Kidney (tissue), 14 donors: Measurements from ENCODE around the gene RPL39L. TPM values are rescaled to one million over a fixed set of nuclear protein-coding genes. Genes with fewer than 3 reads are reported as not detected.

Experiments used
- DNase-seq, 5 donors: peaks; one replicate each; pipeline ENCODE4 v3.0.0-alpha.2; 2013 to 2020
- FAIRE-seq: peaks from 2 replicates; lab custom pipeline; 2012; peaks lifted over from hg19 to GRCh38; lab: Jason Lieb, UNC
- H3K27ac ChIP-seq, 2 donors: one replicate each; pipeline ENCODE4 v1.7.0; 2013; ENCODE audit warnings: low read depth in 2 of 2, low read length in 2 of 2, inconsistent platforms in 1 of 2
- H3K27me3 ChIP-seq: one replicate; pipeline ENCODE4 v1.7.1; 2013; ENCODE audit warnings: low read length, inconsistent platforms; ENCODE audit not compliant: control insufficient read depth, insufficient read depth
- H3K36me3 ChIP-seq, 3 donors: one replicate each; pipeline versions ENCODE4 v1.7.0 to v1.7.1; 2013; ENCODE audit warnings: low read length in 3 of 3, control low read depth in 1 of 3, inconsistent platforms in 1 of 3; ENCODE audit not compliant: insufficient read depth in 3 of 3, control insufficient read depth in 2 of 3
- H3K4me1 ChIP-seq, 3 donors: one replicate each; pipeline versions ENCODE4 v1.7.0 to v1.7.1; 2013; ENCODE audit warnings: low read length in 3 of 3, inconsistent platforms in 1 of 3, low read depth in 1 of 3; ENCODE audit not compliant: control insufficient read depth in 2 of 3, insufficient read depth in 2 of 3
- H3K4me3 ChIP-seq, 3 donors: one replicate each; pipeline versions ENCODE4 v1.7.0 to v1.8.1; 2013; ENCODE audit warnings: low read length in 3 of 3, control low read depth in 1 of 3, inconsistent platforms in 1 of 3
- H3K9ac ChIP-seq, 3 donors: one replicate each; pipeline versions ENCODE4 v1.7.0 to v1.7.1; 2013; ENCODE audit warnings: low read length in 3 of 3, control low read depth in 1 of 3, inconsistent platforms in 1 of 3
- H3K9me3 ChIP-seq, 3 donors: one replicate each; pipeline versions ENCODE4 v1.7.0 to v1.7.1; 2013; ENCODE audit warnings: low read length in 3 of 3, control low read depth in 1 of 3, inconsistent platforms in 1 of 3; ENCODE audit not compliant: control insufficient read depth in 2 of 3, insufficient read depth in 1 of 3
- intact Hi-C: fragments of 100-400 bp; cut with DNase I; formaldehyde crosslinking; loops from one replicate; pipeline ENCODE4 v1.11.1; 2022
- polyA plus RNA-seq: library from polyadenylated mRNA; stranded (reverse); fragments of 350-450 nt; fragmentation: Illumina TruSeq; extraction: RNeasy Lipid Tissue Mini Kit (QIAGEN cat#74804); gene quantifications from one replicate; pipeline ENCODE4 v1.2.3, GENCODE V29; 2014; ENCODE audit warnings: low read depth, low replicate concordance; ENCODE audit not compliant: insufficient read depth
- total RNA-seq: library from RNA; stranded (reverse); fragmentation: NEBNext Ultra II Directional; extraction: Animal tissue kit (Norgen Biotek cat#: 25700); gene quantifications from one replicate; pipeline ENCODE4 v1.2.1, GENCODE V29; 2021
- TF ChIP-seq, protein P1 (sequence below): IDR thresholded peaks from 3 replicates; pipeline ENCODE4 v1.5.1; 2012; ENCODE audit warnings: mild to moderate bottlenecking, moderate library complexity, borderline replicate concordance; ENCODE audit not compliant: insufficient read depth; ENCODE audit errors: extremely low read depth
- donor health status: control.
- donor health status: control.
- donor health status: control.
- donor health status: control.
- donor health status: control.
- donor health status: DM: yes; HTN: yes; CAD: no.
- donor health status: Normal renal cell carcinoma (clear cell type).

Gene RPL39L
- total and polyA plus RNA-seq, 2 donors from 2014 or later = 5.7 to 10.9 TPM

DNA sequence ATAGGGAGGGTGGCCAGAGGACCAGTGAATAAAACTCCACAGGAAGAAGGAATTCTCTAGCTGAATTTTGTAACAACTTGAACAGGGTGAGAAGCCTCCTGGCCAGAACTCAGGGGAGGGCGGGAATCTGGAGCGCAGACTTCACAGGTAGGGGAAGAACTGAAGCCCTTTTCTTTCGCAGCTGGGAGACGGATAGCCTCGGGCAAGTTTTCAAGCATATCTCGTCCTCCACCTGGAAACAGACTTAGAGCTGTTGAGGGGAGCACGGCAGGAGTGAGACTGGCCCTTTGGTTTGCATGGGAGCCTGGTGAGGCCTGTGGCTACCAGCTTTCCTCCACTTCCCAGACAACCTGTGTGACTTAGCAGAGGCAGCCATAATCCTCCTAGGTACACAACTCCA is 10.9 kb upstream of the RPL39L start:
- TF ChIP-seq, protein P1, sequence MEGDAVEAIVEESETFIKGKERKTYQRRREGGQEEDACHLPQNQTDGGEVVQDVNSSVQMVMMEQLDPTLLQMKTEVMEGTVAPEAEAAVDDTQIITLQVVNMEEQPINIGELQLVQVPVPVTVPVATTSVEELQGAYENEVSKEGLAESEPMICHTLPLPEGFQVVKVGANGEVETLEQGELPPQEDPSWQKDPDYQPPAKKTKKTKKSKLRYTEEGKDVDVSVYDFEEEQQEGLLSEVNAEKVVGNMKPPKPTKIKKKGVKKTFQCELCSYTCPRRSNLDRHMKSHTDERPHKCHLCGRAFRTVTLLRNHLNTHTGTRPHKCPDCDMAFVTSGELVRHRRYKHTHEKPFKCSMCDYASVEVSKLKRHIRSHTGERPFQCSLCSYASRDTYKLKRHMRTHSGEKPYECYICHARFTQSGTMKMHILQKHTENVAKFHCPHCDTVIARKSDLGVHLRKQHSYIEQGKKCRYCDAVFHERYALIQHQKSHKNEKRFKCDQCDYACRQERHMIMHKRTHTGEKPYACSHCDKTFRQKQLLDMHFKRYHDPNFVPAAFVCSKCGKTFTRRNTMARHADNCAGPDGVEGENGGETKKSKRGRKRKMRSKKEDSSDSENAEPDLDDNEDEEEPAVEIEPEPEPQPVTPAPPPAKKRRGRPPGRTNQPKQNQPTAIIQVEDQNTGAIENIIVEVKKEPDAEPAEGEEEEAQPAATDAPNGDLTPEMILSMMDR = no peak
- FAIRE-seq = no peak
- DNase-seq = no peak
- no peaks in the 10 kb centered on the region for H3K27me3 ChIP-seq
- no peaks in the 10 kb centered on the region for H3K4me1 ChIP-seq
- no peaks in the 10 kb centered on the region for H3K36me3 ChIP-seq
- intact Hi-C loops = no loop called here
- no peak overlapping the region for H3K9ac ChIP-seq
- H3K27ac ChIP-seq = no peak overlapping the region
- no peak overlapping the region for H3K4me3 ChIP-seq
- H3K9me3 ChIP-seq = peaks cover 0 to 1% (median 0%) of the 10 kb centered on the region in 3 donors

DNA sequence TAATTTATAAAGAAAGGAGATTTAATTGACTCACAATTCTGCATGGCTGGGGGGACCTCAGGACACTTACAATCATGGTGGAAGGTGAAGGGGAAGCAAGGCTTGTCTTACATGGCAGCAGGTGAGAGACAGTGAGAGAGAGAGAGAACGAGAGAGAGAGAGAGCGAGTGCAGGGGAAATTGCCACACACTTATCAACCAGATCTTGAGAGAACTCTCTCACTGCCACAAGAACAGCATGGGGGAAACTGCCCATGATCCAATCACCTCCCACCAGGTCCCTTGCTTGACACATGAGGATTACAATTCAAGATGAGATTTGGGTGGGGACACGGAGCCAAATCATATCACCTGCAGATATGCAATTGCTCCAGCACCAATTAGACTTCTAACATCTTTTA is 7.1 kb upstream of the RPL39L start:
- Histone ChIP-seq H3K27me3 (no peaks in the 10 kb centered on the region), H3K4me1 (no peaks in the 10 kb centered on the region), H3K27ac (no peak overlapping the region), H3K36me3 (no peaks in the 10 kb centered on the region), H3K9ac (no peak overlapping the region), H3K4me3 (no peak overlapping the region), H3K9me3 (peaks cover 0 to 5% (median 0%) of the 10 kb centered on the region in 3 donors)
- TF ChIP-seq, protein P1 = no peak
- FAIRE-seq (no peak), DNase-seq (no peak)
- intact Hi-C loops = no loop called here

DNA sequence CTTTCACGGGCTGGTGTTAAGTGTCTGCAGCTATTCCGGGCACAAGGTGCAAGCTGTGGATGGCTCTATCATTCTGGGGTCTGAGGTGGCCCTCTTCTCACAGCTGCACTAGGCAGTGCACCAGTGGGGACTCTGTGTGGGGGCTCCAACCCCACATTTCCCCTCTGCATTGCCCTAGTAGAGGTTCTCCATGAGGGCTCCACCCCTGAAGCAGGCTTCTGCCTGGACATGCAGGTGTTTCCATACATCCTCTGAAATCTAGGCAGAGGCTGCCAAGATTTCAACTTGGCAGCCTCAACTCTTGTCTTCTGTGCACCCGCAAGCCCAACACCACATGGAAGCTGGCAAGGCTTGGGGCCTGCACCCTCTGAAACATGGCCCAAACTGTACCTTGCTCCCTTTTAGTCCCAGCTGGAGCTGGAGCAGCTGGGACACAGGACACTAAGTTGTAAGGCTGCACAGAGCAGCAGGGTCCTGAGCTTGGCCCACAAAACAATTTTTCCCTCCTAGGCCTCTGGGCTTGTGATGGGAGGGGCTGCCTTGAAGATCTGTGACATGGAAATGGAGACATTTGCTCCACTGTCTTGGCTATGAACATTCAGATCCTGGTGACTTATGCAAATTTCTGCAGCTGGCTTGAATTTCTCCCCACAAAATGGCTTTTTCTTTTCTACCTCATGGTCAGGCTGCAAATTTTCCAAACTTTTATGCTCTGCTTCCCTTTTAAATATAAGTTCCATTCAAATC is 6.0 kb upstream of the RPL39L start:
- DNase-seq = no peak
- no peak overlapping the region for H3K4me3 ChIP-seq
- TF ChIP-seq, protein P1 = no peak
- H3K9me3 ChIP-seq = peaks cover 0 to 5% (median 0%) of the 10 kb centered on the region in 3 donors
- intact Hi-C loops = no loop called here
- no peaks in the 10 kb centered on the region for H3K27me3 ChIP-seq
- no peaks in the 10 kb centered on the region for H3K4me1 ChIP-seq
- no peak overlapping the region for H3K9ac ChIP-seq
- H3K36me3 ChIP-seq = no peaks in the 10 kb centered on the region
- no peak for FAIRE-seq
- H3K27ac ChIP-seq = no peak overlapping the region
